Epithelial cell of esophagus (primary cell): Measurements from ENCODE around the gene CCDC9B.

Experiments used
- DNase-seq: peaks from one replicate; pipeline ENCODE4 v3.0.0; 2010; ENCODE audit warnings: low read depth
- H3K4me3 ChIP-seq: 2 replicates; pipeline ENCODE4 v1.5.1; 2011; ENCODE audit warnings: mild to moderate bottlenecking, low read length, control low read depth
- CTCF ChIP-seq: IDR thresholded peaks from 2 replicates; pipeline ENCODE4 v1.5.1; 2011; ENCODE audit warnings: low read depth, mild to moderate bottlenecking, low read length, control low read depth, inconsistent platforms; ENCODE audit not compliant: insufficient read depth; ENCODE audit errors: missing control alignments

Gene CCDC9B

DNA sequence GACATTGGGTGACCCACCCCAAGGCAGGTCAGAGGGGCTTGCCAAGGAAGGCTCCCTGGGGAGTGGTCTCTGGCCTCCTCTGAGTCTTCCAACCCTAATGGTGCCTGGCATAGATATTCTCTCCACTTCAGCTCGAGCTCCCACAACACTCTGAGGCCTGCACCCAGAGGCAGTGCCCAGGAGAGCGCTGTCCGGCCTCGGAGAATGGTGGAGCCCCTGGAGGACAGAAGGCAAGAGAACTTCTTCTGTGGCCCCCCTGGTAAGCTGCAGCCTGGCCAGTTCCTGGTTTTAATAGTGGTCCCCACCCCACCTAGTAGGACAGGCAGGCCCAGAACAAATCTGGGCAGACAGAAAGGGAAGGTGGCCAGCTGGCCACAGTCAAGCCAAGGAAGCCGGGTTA is 24.3 kb upstream of the CCDC9B start:
- TF ChIP-seq CTCF = no peak
- H3K4me3 ChIP-seq = no peak overlapping the region
- DNase-seq = no peak

- TF ChIP-seq CTCF = no peak
- H3K4me3 ChIP-seq = no peak overlapping the region
- no peak for DNase-seq
Measured at GRCh38 chr15:40364251-40364650, 23.5 kb upstream of the CCDC9B start.

- DNase-seq = no peak
- TF ChIP-seq CTCF = no peak
- no peak overlapping the region for H3K4me3 ChIP-seq
Measured at GRCh38 chr15:40363611-40364010, 22.9 kb upstream of the CCDC9B start.

DNA sequence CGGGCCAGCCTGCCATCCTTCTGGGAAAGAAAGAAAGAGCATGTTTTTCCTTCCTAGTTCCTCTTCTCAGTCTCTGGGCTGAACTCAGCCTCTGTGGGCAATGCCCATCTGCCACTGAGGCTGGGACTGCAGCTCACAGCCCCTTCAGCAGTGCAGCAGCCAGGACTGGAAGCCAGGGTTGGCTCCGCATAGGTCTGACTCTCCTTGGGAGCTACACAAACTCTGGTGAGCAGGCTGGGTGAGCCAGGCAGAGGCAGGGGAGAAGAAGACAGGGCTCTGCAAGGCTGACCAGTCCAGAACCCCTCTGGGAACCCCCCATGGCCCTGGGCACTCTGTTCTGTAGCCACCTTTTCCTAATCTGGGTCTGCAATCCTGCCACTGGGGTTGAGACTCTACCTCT is 20.9 kb upstream of the CCDC9B start:
- TF ChIP-seq CTCF = no peak
- no peak for DNase-seq
- no peak overlapping the region for H3K4me3 ChIP-seq

DNA sequence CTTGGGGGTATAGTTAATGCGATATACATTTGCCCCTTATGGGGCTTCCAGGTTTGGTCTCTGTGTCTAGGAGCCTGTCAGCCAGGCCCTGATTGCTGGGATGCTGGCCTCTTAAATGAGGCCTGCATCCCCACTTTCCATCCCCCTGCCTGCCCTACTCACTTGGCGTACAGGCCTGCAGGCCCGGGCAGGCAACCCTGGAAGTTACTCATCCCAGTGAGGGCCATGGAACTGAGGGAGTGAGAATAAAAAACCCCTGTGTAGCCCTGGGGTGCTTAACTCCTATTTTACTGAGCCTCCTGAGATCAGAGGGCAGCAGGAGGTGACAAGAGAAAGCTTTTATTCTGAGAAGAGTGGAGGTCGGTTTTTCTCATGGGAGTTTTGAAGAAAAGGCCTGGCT is 19.3 kb upstream of the CCDC9B start:
- no peak for TF ChIP-seq CTCF
- peak; percentile 82 for DNase-seq
- H3K4me3 ChIP-seq = no peak overlapping the region

- no peak for TF ChIP-seq CTCF
- peak overlapping the region; percentile 28 for H3K4me3 ChIP-seq
- no peak for DNase-seq
Measured at GRCh38 chr15:40358471-40359353, 18.0 kb upstream of the CCDC9B start.
